ENCODE results near the gene PSTPIP1.
A peak's percentile ranks its signal among the peaks of the same experiment; 100 is the strongest.

Gene PSTPIP1

DNA sequence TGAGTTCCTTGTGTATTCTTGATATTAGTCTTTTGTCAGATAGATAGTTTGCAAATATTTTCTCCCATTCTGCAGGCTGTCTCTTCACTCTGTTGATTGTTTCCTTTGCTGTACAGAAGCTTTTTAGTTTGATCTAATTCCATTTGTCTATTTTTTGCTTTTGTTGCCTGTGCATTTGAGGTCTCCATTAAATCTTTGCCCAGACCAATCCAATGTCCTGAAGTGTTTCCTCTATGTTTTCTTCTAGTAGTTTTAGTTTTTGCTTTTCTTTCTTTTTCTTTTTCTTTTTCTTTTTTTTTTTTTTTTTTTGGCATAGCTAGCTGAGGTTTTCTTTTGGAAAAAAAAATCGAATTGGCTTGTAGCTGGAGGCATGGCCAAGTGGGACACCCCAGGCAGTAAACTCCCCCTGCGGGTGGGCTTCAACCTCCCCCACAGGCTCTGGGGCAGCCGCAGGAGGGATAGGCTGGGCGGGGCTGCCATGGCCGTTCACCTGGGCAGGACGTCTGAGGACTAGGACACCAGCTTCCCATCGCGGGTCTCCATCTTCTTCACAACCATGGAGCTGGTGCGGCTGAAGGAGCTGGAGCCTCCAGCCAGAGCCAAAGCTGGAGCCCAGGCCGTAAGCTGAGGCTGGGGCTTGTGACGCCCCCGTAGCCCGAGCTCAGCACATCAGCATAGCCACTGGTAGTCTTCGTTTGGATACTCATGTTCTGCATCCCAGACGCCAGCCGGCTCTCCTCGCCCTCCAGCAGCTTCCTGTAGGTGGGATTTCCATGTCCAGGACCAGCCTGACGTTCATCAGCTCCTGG is 16.2 kb upstream of the PSTPIP1 start:
- no peak for DNase-seq (ENCODE audit: low spot score)

- no peak for DNase-seq (ENCODE audit: low spot score)
Observed at GRCh38 chr15:76979331-76979925, 15.5 kb upstream of the PSTPIP1 start.

GRCh38 chr15:76979996-76980520 is 14.9 kb upstream of the PSTPIP1 start:
- no peak for DNase-seq (ENCODE audit: low spot score)

DNA sequence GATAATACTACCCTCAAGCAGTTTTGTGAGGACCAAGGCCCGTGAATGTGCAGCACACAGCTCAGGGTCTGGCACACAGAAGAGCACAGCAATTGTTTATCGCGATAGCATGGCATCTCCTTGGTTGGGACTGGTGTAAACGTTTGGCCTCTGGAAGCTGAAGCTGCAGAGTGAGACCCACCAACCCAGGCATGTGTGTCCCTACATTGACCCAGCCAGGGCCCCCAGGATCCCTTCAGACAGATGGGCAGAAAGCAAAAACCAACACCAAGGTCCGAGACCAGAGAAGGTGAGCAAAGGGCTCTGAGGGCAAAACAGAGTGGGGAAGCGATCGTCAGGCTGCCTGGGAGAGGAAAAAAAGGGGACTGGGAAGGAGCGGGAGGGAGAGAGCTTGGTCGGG is 12.6 kb upstream of the PSTPIP1 start:
- no peak for DNase-seq (ENCODE audit: low spot score)

GRCh38 chr15:76982756-76983155 is 12.2 kb upstream of the PSTPIP1 start:
- no peak for DNase-seq (ENCODE audit: low spot score)

DNA sequence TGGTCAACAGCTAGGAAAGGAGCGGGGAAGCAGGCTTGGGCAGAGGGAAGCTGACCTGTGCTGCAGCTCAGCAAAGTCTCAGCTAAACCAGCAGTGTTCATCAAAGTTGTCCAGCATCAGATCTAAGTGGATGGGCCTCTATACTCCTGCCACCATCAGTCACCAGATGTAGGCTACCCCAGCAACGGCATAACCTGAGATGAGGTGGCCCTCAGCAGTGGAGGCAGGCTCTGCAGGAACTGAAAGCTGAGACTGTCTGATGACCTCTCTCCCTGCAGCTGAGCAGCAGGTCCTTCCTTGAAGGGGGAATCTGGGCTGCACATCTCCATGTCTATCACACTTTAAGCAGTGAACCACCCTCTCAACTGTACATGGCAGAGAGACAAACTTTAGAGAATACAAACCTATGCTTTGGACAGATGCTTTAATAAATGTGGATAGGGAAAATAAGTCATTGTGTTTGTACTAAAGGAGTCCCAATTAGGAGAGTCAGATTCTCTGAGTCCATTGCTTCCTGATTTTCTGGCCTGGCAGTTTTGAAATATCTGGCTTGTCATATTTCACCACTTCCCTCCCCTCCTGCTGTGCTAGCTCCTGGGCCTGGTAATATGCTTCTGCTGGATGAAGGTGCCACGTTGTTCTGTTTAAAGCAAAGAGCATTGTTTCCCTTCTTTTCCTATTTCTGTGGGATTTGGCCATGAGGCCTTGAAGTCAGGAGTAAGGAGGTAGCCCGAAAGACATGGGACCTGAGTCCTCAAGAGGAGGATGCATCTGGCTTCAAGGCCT is 11.1 kb upstream of the PSTPIP1 start:
- DNase-seq (ENCODE audit: low spot score): peak; percentile 7

DNA sequence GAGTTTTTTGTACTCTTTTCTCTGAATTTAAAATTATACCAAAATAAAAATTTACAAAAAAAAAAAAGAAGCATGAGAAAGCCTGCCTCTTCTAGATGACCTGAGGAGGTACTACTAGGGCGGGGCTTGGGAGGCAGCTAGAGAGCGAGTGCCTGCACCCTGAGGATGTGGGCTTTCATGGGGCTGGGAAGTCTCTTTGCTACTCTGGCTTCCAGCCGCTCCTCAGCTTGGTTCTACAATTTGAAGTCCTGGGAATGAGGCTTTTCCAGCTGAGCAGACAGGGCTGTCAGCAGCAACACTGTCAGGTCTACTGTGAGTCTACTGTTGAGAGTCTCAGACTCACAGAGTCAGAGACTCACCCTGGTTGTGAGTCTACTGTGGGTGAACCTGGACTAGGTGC is 8.2 kb upstream of the PSTPIP1 start:
- DNase-seq (ENCODE audit: low spot score): no peak

DNA sequence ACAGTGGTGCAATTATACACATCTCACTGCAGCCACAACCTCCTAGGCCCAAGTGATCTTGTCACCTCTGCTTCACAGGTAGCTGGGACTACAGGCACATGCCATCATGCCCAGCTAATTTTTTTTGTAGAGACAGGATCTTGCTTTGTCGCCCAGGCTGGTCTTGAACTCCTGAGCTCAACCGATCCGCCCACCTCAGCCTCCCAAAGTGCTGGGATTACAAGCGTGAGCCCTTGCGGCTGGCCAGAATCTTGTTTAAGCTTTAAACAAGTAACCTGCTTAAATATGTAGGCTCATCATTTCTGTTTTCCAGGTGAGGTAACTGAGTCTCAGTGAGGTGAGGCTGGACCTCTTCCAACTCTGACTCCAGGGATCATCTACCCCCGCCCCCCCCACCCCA is 7.7 kb upstream of the PSTPIP1 start:
- no peak for DNase-seq (ENCODE audit: low spot score)

DNA sequence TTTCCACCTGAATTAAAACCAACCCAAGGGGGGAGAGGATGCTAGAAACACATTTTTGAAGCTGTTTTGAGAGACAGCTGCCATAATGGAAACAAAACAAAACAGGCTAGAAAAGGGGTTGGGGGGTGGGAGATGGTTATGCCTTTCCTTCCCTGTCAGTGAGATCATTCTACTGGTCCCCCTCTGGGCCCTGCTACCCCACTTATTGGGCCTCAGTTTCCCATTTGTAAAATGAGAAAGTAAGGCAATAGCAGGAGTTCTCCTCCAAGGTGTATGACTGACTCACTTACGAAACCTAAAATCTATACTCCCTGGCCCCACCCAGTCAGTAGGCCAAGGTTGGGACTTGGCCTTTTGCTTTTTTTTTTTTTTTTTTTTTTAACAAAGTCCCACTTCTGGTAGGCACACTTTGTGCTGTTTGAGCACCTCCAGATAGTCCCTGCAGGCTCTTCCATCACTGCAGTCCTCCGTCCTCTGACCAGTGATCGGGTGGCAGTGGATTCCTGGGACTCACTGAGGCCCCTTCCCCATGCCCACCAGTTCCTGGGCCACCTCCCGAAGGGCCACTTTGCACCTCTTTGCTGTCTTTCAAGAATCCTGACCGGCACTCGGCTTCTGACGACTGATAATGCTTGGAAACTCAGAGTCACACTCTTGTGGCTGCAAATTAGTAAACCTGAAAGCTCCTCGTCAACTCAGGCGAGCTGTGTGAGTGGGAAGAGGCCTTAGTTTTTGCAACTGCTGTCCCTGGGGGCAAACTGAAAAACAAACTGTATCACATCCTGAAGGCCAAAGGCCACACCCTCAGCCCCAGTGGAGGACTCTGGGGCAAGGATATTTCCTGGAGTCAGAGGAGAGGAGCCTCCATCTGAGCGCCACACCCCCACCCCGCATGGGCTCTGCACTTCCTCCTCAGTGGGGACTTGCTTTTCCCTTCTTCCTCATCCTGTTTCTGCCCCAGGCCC is 6.7 kb upstream of the PSTPIP1 start:
- peak; percentile 24 for DNase-seq (ENCODE audit: low spot score)

DNA sequence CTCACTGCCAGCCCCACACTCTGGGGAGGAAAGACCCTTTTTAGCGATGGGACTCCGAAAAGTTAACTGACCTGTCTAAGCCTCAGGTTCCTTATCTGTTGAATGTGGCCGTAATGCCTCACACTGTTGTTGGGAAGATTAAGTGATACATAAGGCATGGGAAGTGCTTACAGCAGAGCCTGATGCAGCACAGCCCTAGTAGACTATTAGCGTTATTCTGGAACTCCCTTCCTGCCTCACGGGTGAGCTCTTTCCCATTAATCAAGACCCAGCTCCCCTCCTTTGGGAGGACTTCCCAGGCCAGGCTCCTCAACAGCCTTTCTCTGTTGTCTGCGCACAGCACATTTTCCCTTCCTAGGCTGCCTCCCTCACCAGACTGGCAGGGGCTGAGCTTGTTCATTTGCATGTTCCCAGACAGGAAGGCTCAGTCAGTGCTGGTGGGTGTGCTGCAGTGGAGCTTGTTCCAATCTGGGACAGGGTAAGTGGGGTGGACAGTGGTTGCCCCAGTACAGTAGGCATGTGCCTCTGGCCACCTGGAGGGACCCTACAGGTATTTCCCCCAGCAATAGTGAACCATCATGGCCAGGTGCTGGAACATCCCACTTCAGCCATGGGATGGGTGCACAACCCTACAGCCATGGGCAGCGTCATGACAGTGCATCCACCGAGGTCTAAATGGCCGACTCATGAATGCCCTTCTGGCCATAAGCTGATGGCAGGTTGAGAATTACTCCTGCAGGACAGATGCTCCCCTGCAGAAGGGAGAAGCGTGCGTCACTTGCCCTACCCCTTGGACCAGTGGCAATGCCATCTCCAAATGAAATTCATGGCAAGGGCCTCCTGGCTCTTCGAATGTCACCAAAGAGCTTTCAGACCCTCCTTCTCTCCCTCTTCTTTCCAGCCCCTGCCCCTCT is 5.8 kb upstream of the PSTPIP1 start:
- DNase-seq (ENCODE audit: low spot score): no peak

GRCh38 chr15:76991048-76991447 is 3.9 kb upstream of the PSTPIP1 start:
- no peak for DNase-seq (ENCODE audit: low spot score)

DNA sequence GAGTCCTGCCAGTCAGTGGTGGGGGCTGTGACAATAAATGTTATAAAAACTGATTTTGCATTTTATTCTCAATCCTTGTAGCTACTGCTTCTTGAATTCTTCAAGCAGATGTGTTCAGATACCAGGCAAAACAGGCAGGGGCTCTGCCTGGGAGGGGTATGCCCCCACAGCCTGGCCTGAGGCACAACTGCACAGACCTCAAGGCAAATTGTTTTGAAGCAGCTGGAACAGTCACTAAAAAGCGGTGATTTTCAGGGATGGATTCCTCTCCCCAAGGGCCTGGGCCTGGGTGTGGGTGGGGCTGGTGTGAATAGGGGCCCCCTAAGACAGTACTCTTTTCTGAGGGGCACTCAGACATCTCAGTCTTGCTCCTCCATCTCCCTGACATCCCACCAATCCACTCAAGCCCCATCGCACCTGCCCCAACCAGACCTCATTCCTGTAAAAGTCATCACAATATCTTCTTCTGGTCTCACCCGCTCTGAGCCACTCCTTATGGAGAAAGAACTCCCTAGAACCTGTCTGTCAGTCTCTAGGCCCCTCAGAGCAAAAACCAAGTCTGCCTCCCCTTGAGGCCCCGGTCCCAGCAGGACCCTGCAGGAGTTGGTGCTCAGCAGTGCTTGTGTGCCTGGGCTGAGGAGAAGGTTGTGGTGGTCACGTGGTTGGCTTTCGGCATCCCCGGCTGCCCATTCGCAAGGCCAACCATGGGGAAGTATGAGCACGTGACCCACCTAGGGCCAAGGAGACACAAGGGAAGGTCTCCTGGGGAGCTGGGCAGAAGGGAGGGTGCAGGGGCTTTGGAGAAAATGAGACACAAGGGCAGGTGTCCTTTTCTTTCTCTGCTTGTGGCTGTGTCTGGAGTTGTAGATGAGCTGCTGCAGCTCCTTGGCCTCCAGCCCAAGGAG is 2.9 kb upstream of the PSTPIP1 start:
- peak; percentile 51 for DNase-seq (ENCODE audit: low spot score)

- no peak for DNase-seq (ENCODE audit: low spot score)
Observed at GRCh38 chr15:76993114-76993725, 1.7 kb upstream of the PSTPIP1 start.

DNA sequence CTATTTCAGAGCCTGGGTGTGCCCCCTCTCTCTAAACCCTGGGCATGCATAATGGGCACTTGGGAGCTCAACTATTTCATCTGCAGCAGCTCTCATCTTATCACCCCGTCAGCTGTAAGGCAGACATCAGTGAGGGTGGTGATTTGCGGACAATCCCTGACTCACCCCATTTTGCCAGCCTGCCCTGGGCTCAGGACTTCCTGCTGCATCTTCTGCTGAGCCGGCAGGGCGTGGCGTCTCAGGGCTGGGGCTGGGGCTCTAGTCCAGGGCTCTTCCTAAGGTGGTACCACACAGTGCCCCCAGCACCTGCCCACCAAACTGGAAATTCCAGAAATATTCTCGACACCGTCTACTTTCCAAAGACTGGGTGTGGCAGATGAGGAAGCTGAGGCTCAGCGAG is 925 bp upstream of the PSTPIP1 start:
- no peak for DNase-seq (ENCODE audit: low spot score)

DNA sequence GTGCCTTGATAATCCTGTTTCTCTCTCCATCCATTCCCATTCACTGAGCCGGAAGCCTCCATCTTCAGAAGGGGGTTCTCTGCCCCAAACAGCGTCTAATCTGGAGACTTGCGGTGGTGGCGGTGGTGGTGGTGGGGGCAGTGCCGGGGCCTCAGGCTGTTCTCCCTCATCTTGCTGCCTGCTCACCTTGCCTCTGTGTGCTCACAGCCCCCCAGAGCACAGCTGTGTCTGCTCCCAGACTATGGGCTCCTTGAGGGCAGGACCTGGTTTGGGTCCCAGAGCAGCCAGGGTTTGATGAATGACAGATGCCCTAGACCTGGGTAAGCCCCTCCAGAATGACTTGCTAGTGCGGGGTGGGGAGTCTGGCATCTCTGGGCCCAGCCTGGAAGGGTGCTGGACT is 430 bp upstream of the PSTPIP1 start:
- DNase-seq (ENCODE audit: low spot score): no peak

GRCh38 chr15:76996076-76996525 is 1.2 kb downstream of the PSTPIP1 start:
- no peak for DNase-seq (ENCODE audit: low spot score)

DNA sequence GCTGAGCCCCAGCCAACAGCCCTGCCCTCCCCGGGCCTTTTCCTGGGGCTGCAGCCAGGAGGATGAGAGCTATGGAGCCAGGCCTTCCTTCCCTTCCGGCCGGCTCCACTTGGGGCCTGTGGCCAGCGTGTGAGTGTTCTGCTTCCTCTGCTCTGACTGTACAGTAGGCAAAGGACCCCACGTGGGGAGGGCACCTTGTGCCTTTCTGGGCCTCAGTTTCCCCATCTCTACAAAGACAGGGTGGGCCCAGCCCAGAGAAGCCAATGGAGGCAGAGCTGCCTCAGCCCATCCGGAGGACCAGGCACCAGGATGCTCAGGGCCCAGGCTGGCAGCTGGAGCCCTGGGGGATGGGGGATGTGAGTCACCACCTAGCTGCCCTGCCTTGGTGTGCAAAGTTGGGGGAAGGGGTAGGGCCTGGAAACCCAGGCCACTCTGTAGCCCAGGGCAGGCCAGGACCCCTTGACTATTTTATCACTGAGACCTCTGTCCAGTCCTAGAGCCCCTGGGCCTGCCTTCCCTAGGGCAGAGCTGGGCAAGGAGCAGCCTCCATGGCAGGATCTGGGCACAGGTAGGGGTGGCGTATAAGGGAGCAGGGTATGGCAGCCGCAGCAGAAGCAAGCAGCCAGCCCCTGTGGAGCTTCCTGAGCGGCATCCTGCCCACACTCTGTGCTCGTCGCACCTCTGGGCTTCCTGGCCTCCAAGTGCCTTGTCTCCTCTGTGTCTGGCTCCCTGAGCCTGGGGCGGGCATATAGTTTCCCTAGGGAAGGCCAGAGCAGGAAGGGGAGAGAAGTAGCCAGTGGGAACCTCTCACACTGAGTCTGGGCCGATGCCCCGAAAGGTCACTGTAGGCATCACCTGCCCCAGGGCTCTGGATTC is 1.8 kb downstream of the PSTPIP1 start:
- DNase-seq (ENCODE audit: low spot score): no peak

All from pons (tissue), 1 donor.